Tibial artery (tissue), 4 donors: ENCODE data around the gene DLEC1.

ENCODE experiments used
- DNase-seq, 2 donors: peaks; one replicate each; pipeline ENCODE4 v3.0.0-alpha.2; 2019
- H3K27ac ChIP-seq, 2 donors: fragments of 200-600 bp; sonication (generic) in 1 of 2; 1 replicate in 1 of 2; 2 replicates in 1 of 2; pipeline ENCODE4 v1.5.1; 2018 to 2019; ENCODE audit warnings: mild to moderate bottlenecking in 1 of 2
- H3K27me3 ChIP-seq, 2 donors: fragments of 200-600 bp; sonication (generic) in 1 of 2; one replicate each; pipeline versions ENCODE4 v1.5.1 to v1.6.0; 2016 to 2019
- H3K36me3 ChIP-seq, 3 donors: fragments of 200-600 bp; sonication (generic) in 2 of 3; one replicate each; pipeline ENCODE4 v1.5.1; 2016 to 2019; ENCODE audit warnings: mild to moderate bottlenecking in 2 of 3
- H3K4me1 ChIP-seq, 4 donors: fragments of 200-600 bp; sonication (generic) in 2 of 4; 1 replicate in 3 of 4; 2 replicates in 1 of 4; pipeline ENCODE4 v1.5.1; 2016 to 2019
- H3K4me3 ChIP-seq, 2 donors: fragments of 200-600 bp; sonication (generic) in 1 of 2; 1 replicate in 1 of 2; 2 replicates in 1 of 2; pipeline ENCODE4 v1.5.1; 2018 to 2019; ENCODE audit warnings: mild to moderate bottlenecking in 2 of 2
- H3K9me3 ChIP-seq, 3 donors: fragments of 200-600 bp; sonication (generic) in 1 of 3; one replicate each; pipeline ENCODE4 v1.5.1; 2016 to 2019
- intact Hi-C: fragments of 100-400 bp; cut with DNase I; formaldehyde crosslinking; loops from one replicate; pipeline ENCODE4 v1.15.0; 2023; ENCODE audit warnings: low total_unique reads
- TF ChIP-seq, protein P1 (sequence below), 2 experiments: fragments of 200-600 bp in 1 of 2; fragments of 450-650 bp in 1 of 2; IDR thresholded peaks; one replicate each; pipeline ENCODE4 v1.5.1; 2017 to 2019; ENCODE audit warnings: antibody characterized with exemption in 2 of 2, mild to moderate bottlenecking in 1 of 2, moderate library complexity in 1 of 2

The DLEC1 gene

DNA sequence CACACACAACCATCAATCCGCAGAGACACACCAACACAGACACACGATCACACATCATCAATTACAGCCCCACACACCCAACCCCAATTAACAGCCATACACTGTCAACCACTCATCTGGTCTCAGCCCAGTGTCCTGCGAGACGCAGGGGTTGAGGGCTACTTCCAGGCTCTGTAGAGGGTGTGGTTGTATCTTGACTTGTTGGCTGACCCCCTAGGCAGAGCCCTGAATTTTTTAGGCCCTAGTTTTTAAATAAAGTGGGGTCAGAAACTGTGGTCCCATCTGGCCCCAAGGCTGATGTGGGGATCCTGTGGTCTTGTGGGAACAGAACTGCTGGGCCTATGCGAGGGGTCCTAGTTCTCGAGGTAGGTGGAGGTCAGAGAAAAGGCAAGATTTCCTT lies 39.2 kb upstream of the DLEC1 start:
- intact Hi-C loops: loop anchor here (5.0 to 10.0 kb wide), 3 partner anchors 37 to 165 kb away; partner anchors contain the start of genes DLEC1 and OXSR1
- H3K36me3 ChIP-seq: peaks cover 0 to 12% (median 10%) of the 10 kb centered on the region in 3 donors
- no peak overlapping the region for H3K27ac ChIP-seq
- H3K9me3 ChIP-seq: no peaks in the 10 kb centered on the region
- H3K4me1 ChIP-seq: peaks cover 0 to 41% (median 10%) of the 10 kb centered on the region in 4 donors
- DNase-seq: peak; percentile 19 to 59
- TF ChIP-seq, protein P1, sequence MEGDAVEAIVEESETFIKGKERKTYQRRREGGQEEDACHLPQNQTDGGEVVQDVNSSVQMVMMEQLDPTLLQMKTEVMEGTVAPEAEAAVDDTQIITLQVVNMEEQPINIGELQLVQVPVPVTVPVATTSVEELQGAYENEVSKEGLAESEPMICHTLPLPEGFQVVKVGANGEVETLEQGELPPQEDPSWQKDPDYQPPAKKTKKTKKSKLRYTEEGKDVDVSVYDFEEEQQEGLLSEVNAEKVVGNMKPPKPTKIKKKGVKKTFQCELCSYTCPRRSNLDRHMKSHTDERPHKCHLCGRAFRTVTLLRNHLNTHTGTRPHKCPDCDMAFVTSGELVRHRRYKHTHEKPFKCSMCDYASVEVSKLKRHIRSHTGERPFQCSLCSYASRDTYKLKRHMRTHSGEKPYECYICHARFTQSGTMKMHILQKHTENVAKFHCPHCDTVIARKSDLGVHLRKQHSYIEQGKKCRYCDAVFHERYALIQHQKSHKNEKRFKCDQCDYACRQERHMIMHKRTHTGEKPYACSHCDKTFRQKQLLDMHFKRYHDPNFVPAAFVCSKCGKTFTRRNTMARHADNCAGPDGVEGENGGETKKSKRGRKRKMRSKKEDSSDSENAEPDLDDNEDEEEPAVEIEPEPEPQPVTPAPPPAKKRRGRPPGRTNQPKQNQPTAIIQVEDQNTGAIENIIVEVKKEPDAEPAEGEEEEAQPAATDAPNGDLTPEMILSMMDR (IDR thresholded peaks at IDR 0.05): no peak
- no peaks in the 10 kb centered on the region for H3K27me3 ChIP-seq
- no peak overlapping the region for H3K4me3 ChIP-seq

DNA sequence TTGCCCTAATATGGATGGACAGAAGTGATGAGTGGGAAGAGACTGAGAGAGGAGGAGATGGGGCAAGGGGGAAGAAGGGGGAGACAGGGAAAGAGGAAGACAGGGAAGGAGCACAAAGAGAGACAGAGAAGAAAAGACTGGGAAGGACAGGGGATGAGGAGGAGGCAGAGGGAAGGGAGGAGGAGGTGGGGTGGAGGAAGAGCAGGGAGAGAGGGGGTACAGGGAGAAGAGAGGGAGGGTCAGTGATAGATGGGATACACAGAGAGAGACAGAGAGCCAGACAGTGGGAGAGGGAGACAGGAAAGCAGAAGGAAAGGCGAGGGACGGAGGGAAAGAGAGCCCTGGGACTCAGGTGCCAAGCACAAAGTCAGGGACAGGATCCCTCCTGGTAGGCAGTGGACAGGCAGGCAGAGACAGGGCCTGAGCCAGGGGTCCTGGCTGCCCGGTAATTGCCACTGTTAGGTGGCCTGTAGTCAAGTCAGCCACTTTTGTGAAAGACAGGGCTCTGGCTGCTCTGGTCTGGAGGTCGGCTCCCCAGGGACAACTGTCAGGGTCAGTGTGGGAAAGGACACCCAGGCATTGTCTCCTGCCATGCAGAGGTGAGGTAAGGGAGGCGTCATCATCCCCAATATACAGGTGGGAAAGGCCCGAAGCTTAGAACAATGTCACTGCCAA lies 38.6 kb upstream of the DLEC1 start:
- Histone ChIP-seq H3K36me3 (peaks cover 0 to 13% (median 10%) of the 10 kb centered on the region in 3 donors), H3K4me1 (peaks cover 0 to 41% (median 10%) of the 10 kb centered on the region in 4 donors), H3K27me3 (no peaks in the 10 kb centered on the region), H3K27ac (no peak overlapping the region), H3K4me3 (no peak overlapping the region), H3K9me3 (no peaks in the 10 kb centered on the region)
- peak; percentile 15 to 64 for DNase-seq
- TF ChIP-seq, protein P1 (IDR thresholded peaks at IDR 0.05): no peak
- intact Hi-C loops: loop anchor here (5.0 to 10.0 kb wide), 3 partner anchors 37 to 164 kb away; partner anchors contain the start of genes DLEC1 and OXSR1

DNA sequence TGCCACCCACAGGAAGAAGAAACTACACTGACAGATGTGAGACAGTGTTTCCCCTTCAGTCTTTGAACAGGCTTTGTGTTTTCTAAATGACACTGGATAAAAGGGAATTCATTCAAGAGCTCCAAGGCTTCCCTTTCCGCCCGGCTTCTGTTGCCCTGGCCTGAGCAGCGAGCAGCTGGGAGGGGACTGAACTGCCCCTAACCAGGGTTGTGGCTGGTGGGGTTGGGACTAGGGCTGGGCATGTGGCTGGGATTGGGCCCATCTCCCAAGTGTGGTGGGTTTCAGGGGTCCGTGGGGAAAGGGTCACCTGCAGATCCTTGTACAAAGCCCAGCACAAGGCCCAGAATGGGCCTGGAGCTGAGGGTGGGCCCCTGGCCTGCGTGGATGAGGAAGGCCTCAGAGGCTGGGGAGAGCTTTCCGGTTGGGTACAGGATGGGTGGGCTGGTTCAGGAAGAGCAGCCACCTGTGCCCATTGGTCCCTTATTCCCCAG lies 38.0 kb upstream of the DLEC1 start:
- Histone ChIP-seq H3K36me3 (peaks cover 0 to 19% (median 10%) of the 10 kb centered on the region in 3 donors), H3K27ac (no peak overlapping the region), H3K4me3 (no peak overlapping the region), H3K4me1 (peaks cover 0 to 44% (median 10%) of the 10 kb centered on the region in 4 donors), H3K27me3 (no peaks in the 10 kb centered on the region), H3K9me3 (no peaks in the 10 kb centered on the region)
- intact Hi-C loops: loop anchor here (5.0 to 10.0 kb wide), 3 partner anchors 36 to 164 kb away; partner anchors contain the start of genes DLEC1 and OXSR1
- peak in 1 of 2 donors; percentile 55 for DNase-seq
- TF ChIP-seq, protein P1 (IDR thresholded peaks at IDR 0.05): no peak

DNA sequence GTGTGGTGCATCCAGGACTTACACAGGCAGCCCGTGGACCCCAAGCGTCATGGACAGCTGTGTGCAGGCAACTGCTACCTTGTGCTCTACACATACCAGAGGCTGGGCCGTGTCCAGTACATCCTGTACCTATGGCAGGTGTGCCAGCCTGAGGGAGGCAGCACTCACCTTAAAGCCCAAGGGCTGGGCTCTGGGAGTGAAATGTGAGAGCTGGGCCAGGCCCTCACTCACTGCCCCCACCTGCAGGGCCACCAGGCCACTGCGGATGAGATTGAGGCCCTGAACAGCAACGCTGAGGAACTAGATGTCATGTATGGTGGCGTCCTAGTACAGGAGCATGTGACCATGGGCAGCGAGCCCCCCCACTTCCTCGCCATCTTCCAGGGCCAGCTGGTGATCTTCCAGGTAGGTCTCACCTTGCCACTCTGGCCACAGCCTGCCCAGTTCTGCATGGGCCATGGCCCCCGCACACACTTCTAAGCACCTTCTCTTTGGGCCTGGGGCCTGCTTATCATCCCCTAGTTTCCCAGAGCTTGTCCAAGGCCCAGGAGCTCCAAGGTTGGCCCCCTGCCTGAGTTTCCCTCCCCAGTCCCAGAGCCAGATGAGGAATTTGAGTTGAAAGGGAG lies 37.4 kb upstream of the DLEC1 start:
- H3K4me3 ChIP-seq: no peak overlapping the region
- H3K36me3 ChIP-seq: peaks cover 0 to 25% (median 12%) of the 10 kb centered on the region in 3 donors
- intact Hi-C loops: loop anchor here (5.0 to 10.0 kb wide), 3 partner anchors 36 to 163 kb away; partner anchors contain the start of genes DLEC1 and OXSR1
- TF ChIP-seq, protein P1 (IDR thresholded peaks at IDR 0.05): no peak
- H3K27ac ChIP-seq: no peak overlapping the region
- peaks cover 0 to 44% (median 10%) of the 10 kb centered on the region in 4 donors for H3K4me1 ChIP-seq
- peak; percentile 21 to 60 for DNase-seq
- no peaks in the 10 kb centered on the region for H3K27me3 ChIP-seq
- no peaks in the 10 kb centered on the region for H3K9me3 ChIP-seq

DNA sequence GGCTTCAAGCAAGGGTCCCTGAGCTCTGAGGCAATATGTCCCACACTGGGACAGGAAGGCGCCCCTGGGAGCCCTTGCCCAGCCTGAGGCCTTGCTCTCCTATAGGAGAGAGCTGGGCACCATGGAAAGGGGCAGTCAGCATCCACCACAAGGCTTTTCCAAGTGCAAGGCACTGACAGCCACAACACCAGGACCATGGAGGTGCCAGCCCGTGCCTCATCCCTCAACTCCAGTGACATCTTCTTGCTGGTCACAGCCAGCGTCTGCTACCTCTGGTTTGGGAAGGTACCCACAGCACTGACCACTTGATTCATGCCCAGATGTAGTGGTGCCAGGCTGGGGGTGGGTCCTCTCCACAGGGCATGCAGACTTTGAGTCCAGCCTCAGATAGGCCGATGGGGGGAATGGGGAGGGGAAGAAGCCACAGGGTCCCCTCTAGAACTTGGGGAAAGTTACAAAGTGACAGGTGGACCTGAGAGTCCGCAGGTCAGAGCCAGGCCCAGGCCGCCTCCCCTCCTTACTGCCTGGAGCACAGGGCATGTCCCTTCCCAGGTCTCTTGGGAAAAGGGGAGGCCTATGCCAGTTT lies 36.6 kb upstream of the DLEC1 start:
- no peak overlapping the region for H3K27ac ChIP-seq
- no peaks in the 10 kb centered on the region for H3K9me3 ChIP-seq
- H3K27me3 ChIP-seq: no peaks in the 10 kb centered on the region
- H3K4me1 ChIP-seq: peaks cover 0 to 37% (median 10%) of the 10 kb centered on the region in 4 donors
- TF ChIP-seq, protein P1 (IDR thresholded peaks at IDR 0.05): no peak
- peak in 1 of 2 donors; percentile 13 for DNase-seq
- H3K4me3 ChIP-seq: no peak overlapping the region
- H3K36me3 ChIP-seq: peaks cover 0 to 33% (median 14%) of the 10 kb centered on the region in 3 donors
- intact Hi-C loops: loop anchor here (5.0 to 10.0 kb wide), 3 partner anchors 35 to 162 kb away; partner anchors contain the start of genes DLEC1 and OXSR1
